Measurements from ENCODE around the gene TLK1.
A peak's percentile ranks its signal among the peaks of the same experiment; 100 is the strongest.

Gene TLK1

DNA sequence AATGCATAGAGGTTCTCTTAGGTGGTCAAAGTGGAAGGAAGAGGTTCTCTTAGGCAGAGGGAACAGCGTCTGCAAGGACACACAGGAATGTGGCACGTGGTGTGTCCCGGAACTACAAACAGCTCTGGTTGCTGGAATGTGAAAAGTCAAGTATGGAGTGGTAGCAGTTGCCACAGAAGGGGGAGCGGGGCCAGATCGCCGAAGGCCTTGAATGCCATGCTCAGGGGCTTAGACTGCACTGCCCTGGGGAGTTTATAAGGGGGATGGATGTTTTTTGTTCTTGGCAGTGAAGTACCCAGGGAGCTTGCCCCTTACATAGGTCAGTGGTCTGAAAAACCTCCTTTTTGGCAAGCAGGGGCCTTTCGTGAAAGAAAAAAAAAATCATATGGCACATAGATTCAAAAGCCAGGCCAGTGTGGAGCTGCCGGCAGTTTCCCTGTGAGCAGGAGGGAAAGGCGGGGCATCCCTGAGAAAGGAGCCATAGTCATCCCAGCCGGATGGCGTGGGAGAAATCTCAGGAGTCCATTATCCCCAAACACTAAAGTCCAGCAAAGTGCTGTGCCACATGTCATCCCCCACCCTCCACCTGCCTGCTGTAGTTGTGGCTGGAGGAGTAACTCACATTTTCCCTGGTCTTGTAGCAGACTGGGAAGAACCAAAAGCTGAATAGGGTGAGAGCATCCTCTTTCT lies 186.2 kb downstream of the TLK1 start:
- DNase-seq (ENCODE audit: low read depth, low spot score), result no peak
- no peak overlapping the region for H3K4me3 ChIP-seq (ENCODE audit: low read length)

- H3K4me3 ChIP-seq (ENCODE audit: low read length), result peak overlapping the region; percentile 63
- DNase-seq (ENCODE audit: low read depth, low spot score), result peak; percentile 78
Observed at GRCh38 chr2:170973492-170974303, 187.0 kb downstream of the TLK1 start.

- peak overlapping the region; percentile 48 for H3K4me3 ChIP-seq (ENCODE audit: low read length)
- no peak for DNase-seq (ENCODE audit: low read depth, low spot score)
Observed at GRCh38 chr2:170973225-170973491, 187.5 kb downstream of the TLK1 start.

GRCh38 chr2:170972296-170973224 lies 188.1 kb downstream of the TLK1 start:
- peak; percentile 32 for DNase-seq (ENCODE audit: low read depth, low spot score)
- peak overlapping the region; percentile 48 for H3K4me3 ChIP-seq (ENCODE audit: low read length)

GRCh38 chr2:170971071-170971470 lies 189.6 kb downstream of the TLK1 start:
- H3K4me3 ChIP-seq (ENCODE audit: low read length), result no peak overlapping the region
- no peak for DNase-seq (ENCODE audit: low read depth, low spot score)

- no peak for DNase-seq (ENCODE audit: low read depth, low spot score)
- no peak overlapping the region for H3K4me3 ChIP-seq (ENCODE audit: low read length)
Observed at GRCh38 chr2:170969872-170970496, 190.7 kb downstream of the TLK1 start.

DNA sequence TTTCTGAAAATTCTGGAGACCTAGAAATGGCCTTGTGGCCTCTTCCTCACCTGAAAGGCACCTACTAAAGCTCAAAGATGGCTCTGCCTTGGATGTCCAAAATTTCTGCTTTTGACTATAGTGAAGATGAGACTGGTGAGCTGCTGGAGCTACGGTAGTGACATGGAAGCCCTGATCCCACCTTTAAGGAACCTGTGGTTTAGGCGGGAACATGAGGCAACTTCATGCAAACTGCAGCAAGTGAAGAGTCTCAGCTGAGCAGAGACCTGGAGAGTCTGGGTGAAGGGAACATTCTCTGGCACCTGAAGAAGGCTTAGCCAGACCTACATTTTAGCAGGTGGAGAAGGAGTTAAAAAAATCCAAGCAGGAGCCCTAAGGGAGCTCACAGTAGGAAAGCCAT lies 191.7 kb downstream of the TLK1 start:
- H3K4me3 ChIP-seq (ENCODE audit: low read length), result no peak overlapping the region
- DNase-seq (ENCODE audit: low read depth, low spot score), result no peak

GRCh38 chr2:170968205-170969003 lies 192.3 kb downstream of the TLK1 start:
- H3K4me3 ChIP-seq (ENCODE audit: low read length), result no peak overlapping the region
- no peak for DNase-seq (ENCODE audit: low read depth, low spot score)

DNA sequence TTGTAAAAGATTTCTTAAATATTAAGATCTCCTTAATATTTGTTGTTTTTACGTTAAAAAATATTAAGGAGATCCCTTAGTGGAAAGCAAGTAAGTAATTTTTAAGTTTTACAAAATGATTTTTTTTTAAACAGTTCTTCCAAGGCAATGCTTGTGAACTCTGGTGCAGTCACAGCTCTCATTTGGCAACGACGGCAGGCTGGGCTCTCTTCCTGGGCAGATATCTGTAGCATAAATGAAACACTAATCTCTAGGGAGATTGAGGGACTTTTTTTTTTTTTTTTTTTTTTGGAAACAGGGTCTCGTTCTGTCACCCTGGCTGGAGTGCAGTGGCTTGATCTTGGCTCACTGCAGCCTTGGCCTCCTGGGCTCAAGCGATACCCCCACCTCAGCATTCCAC lies 193.1 kb downstream of the TLK1 start:
- DNase-seq (ENCODE audit: low read depth, low spot score), result no peak
- H3K4me3 ChIP-seq (ENCODE audit: low read length), result no peak overlapping the region

DNA sequence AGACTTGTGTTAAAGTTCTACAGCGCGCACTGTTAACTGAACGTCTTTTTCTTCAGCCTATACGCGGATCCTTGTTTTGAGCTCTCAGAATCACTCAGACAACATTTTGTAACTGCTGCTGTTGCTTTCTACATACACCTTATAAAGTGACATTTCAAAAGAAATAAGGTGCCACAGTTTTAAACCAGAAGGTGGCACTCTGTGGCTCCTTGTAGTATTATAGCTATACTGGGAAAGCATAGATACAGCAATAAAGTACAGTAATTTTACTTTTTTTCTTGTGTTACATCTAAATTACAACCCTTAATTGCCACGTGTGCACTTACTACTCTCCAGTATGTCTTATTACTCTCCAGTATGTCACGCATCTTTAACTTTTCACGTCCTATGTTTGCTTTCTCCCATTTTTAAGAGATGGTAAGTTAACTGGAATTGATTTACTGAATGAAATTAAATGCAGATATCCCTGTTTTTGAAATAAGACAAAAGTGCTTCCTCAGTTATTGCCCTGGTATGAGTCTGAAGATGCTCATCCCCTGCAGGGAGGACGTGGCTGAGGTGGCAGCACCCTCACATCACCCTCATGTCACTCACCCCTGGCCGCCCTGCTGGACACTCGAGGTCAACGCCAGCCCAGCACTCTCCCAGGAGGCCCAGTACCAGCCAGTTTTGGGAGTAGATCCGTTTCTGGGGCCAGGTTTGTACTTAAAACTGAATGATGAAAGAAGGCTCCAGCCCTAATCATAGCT lies 193.9 kb downstream of the TLK1 start:
- H3K4me3 ChIP-seq (ENCODE audit: low read length), result no peak overlapping the region
- no peak for DNase-seq (ENCODE audit: low read depth, low spot score)

DNA sequence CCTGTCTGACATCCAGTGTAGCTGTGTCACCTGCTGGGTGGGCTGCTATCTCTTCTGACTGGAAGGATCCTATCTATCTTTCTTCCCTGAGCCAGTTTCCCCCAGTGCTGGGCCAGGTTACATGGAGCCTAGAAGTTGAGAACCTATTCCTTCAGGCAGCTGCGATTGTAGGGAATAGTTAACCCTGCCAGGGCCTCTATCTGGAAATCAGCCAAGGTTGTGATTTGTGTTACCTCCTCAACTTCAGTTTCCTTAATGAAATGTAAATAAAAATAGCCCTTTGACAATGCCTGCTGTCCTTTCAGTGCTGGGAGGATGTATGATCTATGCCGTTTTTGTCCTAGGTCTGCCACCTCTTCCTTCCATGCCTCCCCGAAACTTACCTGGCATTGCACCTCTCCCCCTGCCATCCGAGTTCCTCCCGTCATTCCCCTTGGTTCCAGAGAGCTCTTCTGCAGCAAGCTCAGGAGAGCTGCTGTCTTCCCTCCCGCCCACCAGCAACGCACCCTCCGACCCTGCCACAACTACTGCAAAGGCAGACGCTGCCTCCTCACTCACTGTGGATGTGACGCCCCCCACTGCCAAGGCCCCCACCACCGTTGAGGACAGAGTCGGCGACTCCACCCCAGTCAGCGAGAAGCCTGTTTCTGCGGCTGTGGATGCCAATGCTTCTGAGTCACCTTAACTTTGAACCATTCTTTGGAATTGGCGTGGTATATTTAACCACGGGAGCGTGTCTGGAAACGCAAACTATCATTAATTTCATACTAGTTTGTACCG lies 195.1 kb downstream of the TLK1 start:
- DNase-seq (ENCODE audit: low read depth, low spot score), result no peak
- no peak overlapping the region for H3K4me3 ChIP-seq (ENCODE audit: low read length)

DNA sequence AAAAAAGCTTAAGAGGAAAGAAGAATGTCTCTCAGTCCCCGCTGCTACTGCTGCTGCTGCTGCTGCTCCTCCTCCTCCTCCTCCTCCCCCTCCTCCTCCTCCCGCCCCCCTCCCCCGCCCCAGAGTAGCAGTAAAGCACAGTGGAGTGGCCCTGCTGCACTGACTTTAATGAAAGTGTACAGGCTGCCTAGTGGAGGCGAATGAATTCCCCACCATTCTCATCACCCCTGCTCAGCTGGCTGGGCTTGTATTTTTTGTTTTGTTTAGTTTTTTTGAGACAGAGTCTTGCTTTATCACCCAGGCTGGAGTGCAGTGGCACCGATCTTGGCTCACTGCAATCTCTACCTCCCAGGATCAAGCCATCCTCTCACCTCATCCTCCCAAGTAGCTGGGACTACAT lies 197.3 kb downstream of the TLK1 start:
- no peak overlapping the region for H3K4me3 ChIP-seq (ENCODE audit: low read length)
- DNase-seq (ENCODE audit: low read depth, low spot score), result no peak

- no peak for DNase-seq (ENCODE audit: low read depth, low spot score)
- H3K4me3 ChIP-seq (ENCODE audit: low read length), result no peak overlapping the region
Observed at GRCh38 chr2:170953941-170954340, 206.8 kb downstream of the TLK1 start.

GRCh38 chr2:170950221-170950761 lies 210.4 kb downstream of the TLK1 start:
- no peak for DNase-seq (ENCODE audit: low read depth, low spot score)
- H3K4me3 ChIP-seq (ENCODE audit: low read length), result no peak overlapping the region

GRCh38 chr2:170949415-170949814 lies 211.3 kb downstream of the TLK1 start:
- no peak for DNase-seq (ENCODE audit: low read depth, low spot score)
- no peak overlapping the region for H3K4me3 ChIP-seq (ENCODE audit: low read length)

GRCh38 chr2:170944545-170944944 lies 216.1 kb downstream of the TLK1 start:
- no peak overlapping the region for H3K4me3 ChIP-seq (ENCODE audit: low read length)
- DNase-seq (ENCODE audit: low read depth, low spot score), result no peak

DNA sequence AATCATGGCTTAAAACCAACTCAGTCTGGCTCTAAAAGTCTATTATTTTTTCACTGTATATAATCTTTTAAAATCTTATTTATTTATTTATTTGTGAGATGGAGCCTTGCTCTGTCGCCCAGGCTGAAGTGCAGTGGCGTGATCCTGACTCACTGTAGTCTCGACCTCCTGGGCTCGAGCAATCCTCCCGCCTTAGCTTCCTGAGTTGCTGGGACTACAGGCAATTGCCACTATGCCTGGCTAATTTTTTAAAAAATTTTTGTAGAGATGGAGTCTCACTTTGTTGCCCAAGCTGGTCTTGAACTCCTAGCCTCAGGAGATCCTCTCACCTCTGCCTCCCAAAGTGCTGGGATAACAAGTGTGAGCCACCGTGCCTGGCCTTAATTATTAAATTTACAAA lies 217.1 kb downstream of the TLK1 start:
- no peak for DNase-seq (ENCODE audit: low read depth, low spot score)
- no peak overlapping the region for H3K4me3 ChIP-seq (ENCODE audit: low read length)

All from Jurkat, Clone E6-1 (cell line).